Natural killer cell treated with Interleukin-12 subunit alpha and Interleukin-12 subunit beta and Interleukin-15 and Interleukin-18, amount 100 ng/mL, for 72 hours (primary cell): ENCODE data around the gene TSPAN4. TPM values are rescaled to one million over a fixed set of nuclear protein-coding genes. Genes with fewer than 3 reads are reported as not detected.

ENCODE experiments used
- ATAC-seq, 2 donors: fragments of 150-1000 bp; cut with Tn5 transposase in 1 of 2; sonication (Bioruptor Pico), chemical (Tn5 transposase) in 1 of 2; 2 replicates each; pipeline ENCODE4 v1.10.0; 2021
- DNase-seq: peaks from one replicate; pipeline ENCODE4 v3.0.0; 2022; ENCODE audit warnings: low spot score
- H3K27ac Mint-ChIP-seq, 2 donors: 1 replicate in 1 of 2; 2 replicates in 1 of 2; pipeline ENCODE4 v1.8.0; 2022; ENCODE audit warnings: mixed read lengths in 2 of 2, mild to moderate bottlenecking in 1 of 2, moderate library complexity in 1 of 2
- H3K27me3 Mint-ChIP-seq, 2 donors: 1 replicate in 1 of 2; 2 replicates in 1 of 2; pipeline ENCODE4 v1.8.0; 2022; ENCODE audit warnings: mixed read lengths in 2 of 2
- H3K36me3 Mint-ChIP-seq: one replicate; pipeline ENCODE4 v1.8.0; 2022; ENCODE audit warnings: mixed read lengths
- H3K4me1 Mint-ChIP-seq, 2 donors: 1 replicate in 1 of 2; 2 replicates in 1 of 2; pipeline ENCODE4 v1.8.0; 2022; ENCODE audit warnings: low read depth in 2 of 2, mixed read lengths in 2 of 2, mild to moderate bottlenecking in 1 of 2
- H3K4me3 Mint-ChIP-seq: one replicate; pipeline ENCODE4 v1.8.0; 2022; ENCODE audit warnings: mixed read lengths
- H3K9me3 Mint-ChIP-seq: 2 replicates; pipeline ENCODE4 v1.8.0; 2022; ENCODE audit warnings: mixed read lengths
- total RNA-seq, 2 donors: library from RNA; stranded (reverse); gene quantifications; one replicate each; pipeline ENCODE4 v1.2.3, GENCODE V29; 2022

The TSPAN4 gene
- total RNA-seq, 2 donors from 2014 or later, result 17.4 to 31.4 TPM

- H3K36me3 Mint-ChIP-seq, result no peaks in the 10 kb centered on the region
- H3K27me3 Mint-ChIP-seq, result peaks cover 0 to 12% of the 10 kb centered on the region in 2 donors
- DNase-seq, result no peak
- H3K4me3 Mint-ChIP-seq, result no peak overlapping the region
- no peak overlapping the region for H3K27ac Mint-ChIP-seq
- H3K9me3 Mint-ChIP-seq, result no peaks in the 10 kb centered on the region
- no peak for ATAC-seq
- peaks cover 15 to 21% of the 10 kb centered on the region in 2 donors for H3K4me1 Mint-ChIP-seq
Observed at GRCh38 chr11:824292-824880, 18.3 kb upstream of the TSPAN4 start.

GRCh38 chr11:824942-825341 is 17.7 kb upstream of the TSPAN4 start:
- H3K27me3 Mint-ChIP-seq, result peaks cover 0 to 13% of the 10 kb centered on the region in 2 donors
- H3K4me1 Mint-ChIP-seq, result peaks cover 15 to 21% of the 10 kb centered on the region in 2 donors
- DNase-seq, result no peak
- H3K36me3 Mint-ChIP-seq, result no peaks in the 10 kb centered on the region
- no peaks in the 10 kb centered on the region for H3K9me3 Mint-ChIP-seq
- no peak for ATAC-seq
- no peak overlapping the region for H3K27ac Mint-ChIP-seq
- no peak overlapping the region for H3K4me3 Mint-ChIP-seq

GRCh38 chr11:825366-826226 is 17.1 kb upstream of the TSPAN4 start:
- peaks cover 0 to 13% of the 10 kb centered on the region in 2 donors for H3K27me3 Mint-ChIP-seq
- H3K4me1 Mint-ChIP-seq, result peaks cover 15 to 21% of the 10 kb centered on the region in 2 donors
- no peak overlapping the region for H3K4me3 Mint-ChIP-seq
- DNase-seq, result no peak
- no peaks in the 10 kb centered on the region for H3K36me3 Mint-ChIP-seq
- H3K27ac Mint-ChIP-seq, result no peak overlapping the region
- H3K9me3 Mint-ChIP-seq, result no peaks in the 10 kb centered on the region
- ATAC-seq, result no peak

GRCh38 chr11:826227-826621 is 16.4 kb upstream of the TSPAN4 start:
- Mint-ChIP-seq H3K4me1 (peaks cover 10 to 19% of the 10 kb centered on the region in 2 donors), H3K36me3 (no peaks in the 10 kb centered on the region), H3K9me3 (no peaks in the 10 kb centered on the region), H3K27ac (no peak overlapping the region), H3K4me3 (peak overlapping the region; percentile 61), H3K27me3 (peaks cover 0 to 13% of the 10 kb centered on the region in 2 donors)
- no peak for DNase-seq
- ATAC-seq, result no peak

GRCh38 chr11:826836-827145 is 15.9 kb upstream of the TSPAN4 start:
- Mint-ChIP-seq H3K4me3 (peak overlapping the region; percentile 61), H3K27ac (no peak overlapping the region), H3K4me1 (peaks cover 10 to 20% of the 10 kb centered on the region in 2 donors)

GRCh38 chr11:827146-827896 is 15.3 kb upstream of the TSPAN4 start:
- Mint-ChIP-seq H3K27ac (peak overlapping the region in 1 of 2 donors; percentile 62), H3K9me3 (no peaks in the 10 kb centered on the region), H3K36me3 (no peaks in the 10 kb centered on the region), H3K4me1 (peaks cover 10 to 17% of the 10 kb centered on the region in 2 donors), H3K4me3 (peak overlapping the region; percentile 67), H3K27me3 (peaks cover 0 to 17% of the 10 kb centered on the region in 2 donors)
- ATAC-seq (peak; percentile 33 to 55), DNase-seq (no peak)

More at GRCh38 chr11:826836-827145, 15.9 kb upstream of the TSPAN4 start:
- ATAC-seq (no peak), DNase-seq (no peak)
- H3K27me3 Mint-ChIP-seq, result peaks cover 0 to 17% of the 10 kb centered on the region in 2 donors
- H3K36me3 Mint-ChIP-seq, result no peaks in the 10 kb centered on the region
- H3K9me3 Mint-ChIP-seq, result no peaks in the 10 kb centered on the region

- Mint-ChIP-seq H3K4me3 (peak within 1 kb of the TSS; percentile 67), H3K27ac (peak within 1 kb of the TSS in 1 of 2 donors; percentile 62), H3K27me3 (peaks cover 0 to 17% of the 10 kb centered on the region in 2 donors), H3K36me3 (no peaks in the 10 kb centered on the region), H3K4me1 (peaks cover 10 to 17% of the 10 kb centered on the region in 2 donors), H3K9me3 (no peaks in the 10 kb centered on the region)
- no peak for ATAC-seq
- DNase-seq, result no peak
Observed at GRCh38 chr11:827897-828192, 14.8 kb upstream of the TSPAN4 start, which contains the start of gene CRACR2B. Gene CRACR2B (plus strand): TSS chr11:827919. CDS start chr11:828608, 689 bp downstream.

- Mint-ChIP-seq H3K4me3 (peak overlapping the region; percentile 67), H3K4me1 (peaks cover 10 to 17% of the 10 kb centered on the region in 2 donors), H3K9me3 (no peaks in the 10 kb centered on the region), H3K36me3 (no peaks in the 10 kb centered on the region), H3K27ac (no peak overlapping the region), H3K27me3 (peaks cover 0 to 17% of the 10 kb centered on the region in 2 donors)
- no peak for ATAC-seq
- no peak for DNase-seq
Observed at GRCh38 chr11:828506-829175, 14.0 kb upstream of the TSPAN4 start.

- no peak for DNase-seq
- H3K27ac Mint-ChIP-seq, result no peak overlapping the region
- H3K4me3 Mint-ChIP-seq, result peak overlapping the region; percentile 51
- H3K9me3 Mint-ChIP-seq, result no peaks in the 10 kb centered on the region
- ATAC-seq, result no peak
- peaks cover 0 to 17% of the 10 kb centered on the region in 2 donors for H3K27me3 Mint-ChIP-seq
- H3K36me3 Mint-ChIP-seq, result no peaks in the 10 kb centered on the region
- H3K4me1 Mint-ChIP-seq, result peaks cover 10 to 20% of the 10 kb centered on the region in 2 donors
Observed at GRCh38 chr11:829176-829846, 13.3 kb upstream of the TSPAN4 start.

GRCh38 chr11:829847-830294 is 12.8 kb upstream of the TSPAN4 start:
- no peak for DNase-seq
- H3K4me3 Mint-ChIP-seq, result peak overlapping the region; percentile 60
- no peaks in the 10 kb centered on the region for H3K36me3 Mint-ChIP-seq
- peak in 1 of 2 donors; percentile 1 for ATAC-seq
- peaks cover 10 to 20% of the 10 kb centered on the region in 2 donors for H3K4me1 Mint-ChIP-seq
- H3K9me3 Mint-ChIP-seq, result no peaks in the 10 kb centered on the region
- no peak overlapping the region for H3K27ac Mint-ChIP-seq
- H3K27me3 Mint-ChIP-seq, result peaks cover 0 to 17% of the 10 kb centered on the region in 2 donors

GRCh38 chr11:830295-831117 is 12.1 kb upstream of the TSPAN4 start:
- Mint-ChIP-seq H3K4me1 (peaks cover 10 to 22% of the 10 kb centered on the region in 2 donors), H3K36me3 (no peaks in the 10 kb centered on the region), H3K9me3 (no peaks in the 10 kb centered on the region), H3K4me3 (peak overlapping the region; percentile 71), H3K27ac (no peak overlapping the region), H3K27me3 (peaks cover 0 to 17% of the 10 kb centered on the region in 2 donors)
- DNase-seq (no peak), ATAC-seq (peak; percentile 66 to 73)

- Mint-ChIP-seq H3K4me1 (peaks cover 10 to 22% of the 10 kb centered on the region in 2 donors), H3K36me3 (no peaks in the 10 kb centered on the region), H3K9me3 (no peaks in the 10 kb centered on the region), H3K4me3 (peak overlapping the region; percentile 71), H3K27me3 (peaks cover 0 to 17% of the 10 kb centered on the region in 2 donors), H3K27ac (no peak overlapping the region)
- ATAC-seq (no peak), DNase-seq (no peak)
Observed at GRCh38 chr11:831118-831864, 11.4 kb upstream of the TSPAN4 start.
